Pancreas (tissue), 10 donors: ENCODE results near the gene THOC1. TPM values are rescaled to one million over a fixed set of nuclear protein-coding genes. Genes with fewer than 3 reads are reported as not detected.
"Not testable (repeated sequence)": the region's sequence is repeated elsewhere in the genome, so short reads cannot be mapped to it uniquely, and the experiment has no call there.

ENCODE experiments used
- ATAC-seq, 4 donors: fragments of 200-7000 bp; cut with Tn5 transposase; one replicate each; pipeline versions ENCODE4 v1.8.0 to v1.9.1; 2020; ENCODE audit warnings: mild to moderate bottlenecking in 4 of 4, moderate library complexity in 4 of 4
- DNase-seq, 6 donors: peaks; one replicate each; pipeline ENCODE4 v3.0.0-alpha.2; 2020
- FAIRE-seq: peaks from 2 replicates; lab custom pipeline; 2012; peaks lifted over from hg19 to GRCh38; lab: Jason Lieb, UNC
- H3K27ac ChIP-seq, 4 donors: fragments of 200-600 bp; sonication (generic); 1 replicate in 3 of 4; 2 replicates in 1 of 4; pipeline versions ENCODE4 v1.5.0 to v1.8.0; 2020
- H3K27me3 ChIP-seq, 4 donors: fragments of 200-600 bp; one replicate each; pipeline ENCODE4 v1.8.0; 2021
- H3K36me3 ChIP-seq, 3 donors: fragments of 200-600 bp; sonication (generic) in 1 of 3; one replicate each; pipeline versions ENCODE4 v1.5.0 to v1.8.0; 2020 to 2021
- H3K4me1 ChIP-seq, 3 donors: fragments of 200-600 bp; one replicate each; pipeline ENCODE4 v1.8.0; 2021
- H3K4me3 ChIP-seq, 4 donors: fragments of 200-600 bp; sonication (generic) in 2 of 4; one replicate each; pipeline versions ENCODE4 v1.5.0 to v1.8.0; 2020 to 2021
- H3K9me3 ChIP-seq, 4 donors: fragments of 200-600 bp; one replicate each; pipeline ENCODE4 v1.8.0; 2021
- WGBS, 2 donors: extraction: QIAGEN DNeasy Blood & Tissue Kit; methylation state at CpG; one replicate each; pipeline ENCODE4 v1.1.7; 2013; 5-methylcytosine and 5-hydroxymethylcytosine counted together
- intact Hi-C, 3 donors: fragments of 100-400 bp; cut with DNase I; formaldehyde crosslinking; loops; one replicate each; pipeline versions ENCODE4 v1.11.1 to v1.14.2; 2022
- polyA plus RNA-seq, 2 donors: library from polyadenylated mRNA; stranded (reverse); fragments of 200-250 nt; gene quantifications; one replicate each; pipeline ENCODE4 v1.2.3, GENCODE V29; 2013
- total RNA-seq, 6 donors: library from RNA; stranded (reverse); fragmentation: NEBNext Ultra II Directional in 4 of 6; extraction: Animal tissue kit (Norgen Biotek cat#: 25700) in 4 of 6; gene quantifications; one replicate each; pipeline versions ENCODE4 v1.2.1 to v1.2.4, GENCODE V29; 2021 to 2023
- TF ChIP-seq, protein P1 (sequence below), 4 donors: fragments of 200-600 bp; sonication (generic) in 3 of 4; IDR thresholded peaks; one replicate each; pipeline versions ENCODE4 v1.5.0 to v1.8.0; 2021; ENCODE audit warnings: antibody characterized with exemption in 4 of 4
- donor health status: healthy with polysubstance abuse.
- donor health status: DM: no; HTN: no; CAD: no; lungs with moderate emphysema.
- donor health status: DM: no; HTN: no; CAD: no.
- donor health status: control.
- donor health status: control.
- donor health status: Bipolar disorder and iron deficiency.
- donor health status: DM: yes; HTN: yes; CAD: no.
- donor health status: DM: no; HTN: no; CAD: no.
- donor health status: DM: no; HTN: no; CAD: no.
- donor health status: DM: yes; HTN: yes; CAD: no.

THOC1 gene
- total and polyA plus RNA-seq, 8 donors = 7.3 to 63.9 (median 16.1) TPM

GRCh38 chr18:312415-312814, 44.6 kb upstream of the THOC1 start:
- whole genome bisulfite sequencing, 2 donors = 64 to 68% methylated on average over 4 of the region's 4 CpGs
- Histone ChIP-seq H3K4me3 (no peak overlapping the region), H3K36me3 (no peaks in the 10 kb centered on the region), H3K4me1 (no peaks in the 10 kb centered on the region), H3K27me3 (no peaks in the 10 kb centered on the region), H3K27ac (no peak overlapping the region), H3K9me3 (no peaks in the 10 kb centered on the region)
- intact Hi-C loops = no loop called here
- no peak for DNase-seq
- no peak for ATAC-seq
- no peak for FAIRE-seq
- TF ChIP-seq, protein P1, sequence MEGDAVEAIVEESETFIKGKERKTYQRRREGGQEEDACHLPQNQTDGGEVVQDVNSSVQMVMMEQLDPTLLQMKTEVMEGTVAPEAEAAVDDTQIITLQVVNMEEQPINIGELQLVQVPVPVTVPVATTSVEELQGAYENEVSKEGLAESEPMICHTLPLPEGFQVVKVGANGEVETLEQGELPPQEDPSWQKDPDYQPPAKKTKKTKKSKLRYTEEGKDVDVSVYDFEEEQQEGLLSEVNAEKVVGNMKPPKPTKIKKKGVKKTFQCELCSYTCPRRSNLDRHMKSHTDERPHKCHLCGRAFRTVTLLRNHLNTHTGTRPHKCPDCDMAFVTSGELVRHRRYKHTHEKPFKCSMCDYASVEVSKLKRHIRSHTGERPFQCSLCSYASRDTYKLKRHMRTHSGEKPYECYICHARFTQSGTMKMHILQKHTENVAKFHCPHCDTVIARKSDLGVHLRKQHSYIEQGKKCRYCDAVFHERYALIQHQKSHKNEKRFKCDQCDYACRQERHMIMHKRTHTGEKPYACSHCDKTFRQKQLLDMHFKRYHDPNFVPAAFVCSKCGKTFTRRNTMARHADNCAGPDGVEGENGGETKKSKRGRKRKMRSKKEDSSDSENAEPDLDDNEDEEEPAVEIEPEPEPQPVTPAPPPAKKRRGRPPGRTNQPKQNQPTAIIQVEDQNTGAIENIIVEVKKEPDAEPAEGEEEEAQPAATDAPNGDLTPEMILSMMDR (IDR thresholded peaks at IDR 0.05) = no peak

DNA sequence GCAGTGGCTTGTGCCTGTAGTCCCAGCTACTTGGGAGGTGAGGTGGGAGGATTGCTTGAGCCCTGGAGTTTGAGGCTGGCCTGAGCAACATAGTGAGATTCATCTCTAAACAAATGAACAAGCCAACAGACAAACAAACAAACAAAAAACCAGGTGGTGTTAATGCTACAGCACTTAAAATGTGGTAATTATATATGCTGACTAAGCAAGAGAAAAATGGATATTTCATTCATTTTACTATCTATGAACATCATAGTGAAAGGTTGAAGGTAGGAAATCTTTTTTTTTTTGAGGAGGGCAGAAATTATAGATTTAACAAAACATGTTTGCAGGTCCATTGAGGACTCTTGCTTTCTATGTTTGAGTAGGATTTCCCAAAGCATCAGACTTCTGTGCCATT, 42.2 kb upstream of the THOC1 start:
- no peak for DNase-seq
- Histone ChIP-seq H3K27me3 (no peaks in the 10 kb centered on the region), H3K4me1 (no peaks in the 10 kb centered on the region), H3K4me3 (no peak overlapping the region), H3K36me3 (no peaks in the 10 kb centered on the region), H3K27ac (no peak overlapping the region), H3K9me3 (no peaks in the 10 kb centered on the region)
- intact Hi-C loops = no loop called here
- FAIRE-seq = no peak
- TF ChIP-seq, protein P1 (IDR thresholded peaks at IDR 0.05) = no peak
- no peak for ATAC-seq

DNA sequence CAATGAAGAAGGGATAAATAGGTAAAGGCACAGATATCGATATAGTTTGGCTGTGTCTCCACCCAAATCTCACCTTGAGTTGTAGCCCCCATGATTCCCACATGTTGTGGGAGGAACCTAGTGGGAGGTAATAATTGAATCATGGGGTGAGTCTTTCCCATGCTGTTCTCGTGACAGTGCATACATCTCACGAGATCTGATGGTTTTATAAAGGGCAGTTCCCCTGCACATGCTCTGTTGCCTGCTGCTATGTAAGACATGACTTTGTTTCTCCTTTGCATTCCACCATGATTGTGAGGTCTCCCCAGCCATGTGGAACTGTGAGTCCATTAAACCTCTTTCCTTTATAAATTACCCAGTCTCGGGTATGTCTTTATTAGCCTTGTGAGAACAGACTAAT, 40.2 kb upstream of the THOC1 start:
- intact Hi-C loops, H3K36me3 ChIP-seq: not testable (repeated sequence)

GRCh38 chr18:306608-307255, 38.9 kb upstream of the THOC1 start:
- intact Hi-C loops = no loop called here
- Histone ChIP-seq H3K27ac (no peak overlapping the region), H3K4me3 (no peak overlapping the region), H3K36me3 (no peaks in the 10 kb centered on the region), H3K4me1 (no peaks in the 10 kb centered on the region), H3K9me3 (no peaks in the 10 kb centered on the region), H3K27me3 (no peaks in the 10 kb centered on the region)
- TF ChIP-seq, protein P1 (IDR thresholded peaks at IDR 0.05) = no peak
- FAIRE-seq = no peak
- DNase-seq = no peak
- WGBS, 2 donors = 76 to 84% methylated on average over 7 of the region's 7 CpGs
- peak in 1 of 4 donors; percentile 12 for ATAC-seq

More for the DNA sequence above, 40.2 kb upstream of the THOC1 start:
- H3K4me1 ChIP-seq, H3K9me3 ChIP-seq, DNase-seq, H3K4me3 ChIP-seq, ATAC-seq, FAIRE-seq, H3K27me3 ChIP-seq, H3K27ac ChIP-seq: not testable (repeated sequence)
- 89 to 93% methylated on average over 4 of the region's 4 CpGs for WGBS, 2 donors

- intact Hi-C loops = no loop called here
- Histone ChIP-seq H3K36me3 (no peaks in the 10 kb centered on the region), H3K4me3 (no peak overlapping the region), H3K9me3 (no peaks in the 10 kb centered on the region), H3K4me1 (no peaks in the 10 kb centered on the region), H3K27me3 (no peaks in the 10 kb centered on the region), H3K27ac (no peak overlapping the region)
- ATAC-seq = no peak
- TF ChIP-seq, protein P1 (IDR thresholded peaks at IDR 0.05) = no peak
- 64 to 73% methylated on average over 6 of the region's 6 CpGs for WGBS, 2 donors
- FAIRE-seq = no peak
- DNase-seq = no peak
Observed at GRCh38 chr18:305003-305501, 37.2 kb upstream of the THOC1 start.
